ENCODE measurements around the gene ARSJ.
"Not testable (repeated sequence)": the region's sequence is repeated elsewhere in the genome, so short reads cannot be mapped to it uniquely, and the experiment has no call there.

ARSJ gene

DNA sequence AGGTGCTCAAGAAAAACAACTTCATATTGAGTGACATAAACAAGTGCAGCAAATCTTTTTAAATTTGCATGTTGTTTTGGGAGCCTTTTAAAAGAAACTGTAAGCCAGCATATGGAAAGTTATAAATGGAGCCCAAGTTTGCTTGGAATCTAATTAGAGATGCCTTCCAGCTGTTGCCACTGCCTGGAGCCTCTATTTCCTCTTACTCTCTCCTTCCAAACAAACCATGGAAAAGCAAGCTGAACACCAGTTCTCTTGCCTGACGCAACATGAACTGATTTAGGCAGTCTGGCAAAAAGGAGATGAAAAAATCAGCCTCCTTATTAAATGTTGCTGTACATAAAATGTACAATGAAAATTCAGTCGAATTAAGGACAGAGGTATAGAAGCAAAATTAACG is 21.5 kb downstream of the ARSJ start:
- DNase-seq (ENCODE audit: low spot score): no peak

DNA sequence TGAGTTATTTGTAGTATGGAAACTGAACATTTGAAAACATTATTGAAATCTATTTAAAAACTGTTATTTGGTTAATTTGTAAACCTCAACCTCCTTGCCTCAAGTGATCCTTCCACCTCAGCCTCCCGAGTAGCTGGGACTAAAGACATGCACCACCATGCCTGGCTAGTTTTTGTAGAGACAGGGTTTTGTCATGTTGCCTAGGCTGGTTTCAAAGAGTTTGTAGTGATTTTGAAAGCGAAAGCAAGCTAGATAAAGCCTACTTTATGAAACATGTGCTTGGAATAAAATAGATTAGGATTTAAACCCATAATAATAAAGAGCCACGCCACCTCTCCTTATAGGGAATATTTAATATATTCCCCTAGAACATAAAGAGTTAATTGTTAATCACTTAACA is 23.5 kb downstream of the ARSJ start:
- DNase-seq (ENCODE audit: low spot score): no peak

DNA sequence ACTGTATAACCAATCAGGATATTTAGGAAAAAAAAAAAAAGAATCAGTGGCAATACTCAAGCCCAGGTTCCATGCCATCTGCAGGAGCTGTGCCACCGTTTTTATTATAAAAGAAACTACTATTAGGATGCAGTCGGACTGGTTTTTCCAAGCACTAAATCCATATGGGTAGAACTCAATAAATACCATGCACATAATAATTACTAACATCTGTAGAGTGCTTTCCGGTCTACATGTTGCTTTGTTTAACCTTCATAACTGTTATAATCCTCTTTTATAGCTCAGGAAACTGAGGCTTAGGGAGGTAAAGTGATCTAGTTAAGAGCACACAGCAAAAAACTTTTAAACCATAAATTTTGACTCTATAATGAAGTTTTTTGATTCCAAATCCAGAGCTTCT is 24.0 kb downstream of the ARSJ start:
- DNase-seq (ENCODE audit: low spot score): no peak

DNA sequence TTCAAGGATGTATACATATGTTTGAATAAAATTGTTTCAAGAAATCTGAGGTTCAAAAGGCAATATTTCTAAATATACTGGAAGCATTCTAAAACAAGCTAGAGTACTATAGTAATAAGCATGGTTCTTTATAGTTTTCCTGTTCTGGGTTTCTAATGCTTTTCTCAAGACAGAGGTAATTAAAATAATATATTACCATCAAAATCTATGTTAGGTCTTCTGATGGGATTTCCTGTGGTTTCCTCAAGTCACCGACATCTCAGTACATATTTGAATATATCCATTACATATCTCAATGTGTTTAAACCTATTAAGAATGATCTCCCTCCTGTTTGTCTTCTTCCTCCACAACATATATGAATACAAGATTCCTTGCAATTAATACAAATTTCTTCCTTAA is 25.6 kb downstream of the ARSJ start:
- DNase-seq (ENCODE audit: low spot score): no peak

DNA sequence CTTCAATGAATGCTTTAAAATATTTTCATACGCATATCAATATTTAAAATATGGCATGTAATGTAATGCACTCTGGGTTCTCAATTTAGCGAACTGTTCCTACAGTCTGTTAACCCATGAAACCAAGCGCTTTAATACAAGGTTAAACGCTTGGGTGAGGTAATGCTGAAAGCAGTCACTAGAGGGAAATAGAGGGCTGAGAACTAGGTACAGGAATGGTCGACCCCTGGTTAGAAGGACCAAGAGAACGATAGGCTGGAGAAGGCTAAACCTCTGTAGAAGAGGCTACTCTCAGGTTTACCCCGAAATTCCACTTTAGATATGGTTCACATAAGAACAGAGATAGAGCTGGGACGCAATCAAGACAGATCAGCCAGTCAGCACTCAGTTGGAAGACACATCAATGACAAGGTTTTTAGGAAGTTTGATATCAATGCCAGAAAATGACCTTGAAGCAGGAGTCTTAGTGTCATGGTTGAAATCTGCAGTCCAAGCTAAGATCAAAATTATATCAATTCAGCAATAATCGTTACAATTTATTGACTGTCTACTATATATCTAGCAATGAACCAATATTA is 26.9 kb downstream of the ARSJ start:
- DNase-seq (ENCODE audit: low spot score): peak; percentile 8

DNA sequence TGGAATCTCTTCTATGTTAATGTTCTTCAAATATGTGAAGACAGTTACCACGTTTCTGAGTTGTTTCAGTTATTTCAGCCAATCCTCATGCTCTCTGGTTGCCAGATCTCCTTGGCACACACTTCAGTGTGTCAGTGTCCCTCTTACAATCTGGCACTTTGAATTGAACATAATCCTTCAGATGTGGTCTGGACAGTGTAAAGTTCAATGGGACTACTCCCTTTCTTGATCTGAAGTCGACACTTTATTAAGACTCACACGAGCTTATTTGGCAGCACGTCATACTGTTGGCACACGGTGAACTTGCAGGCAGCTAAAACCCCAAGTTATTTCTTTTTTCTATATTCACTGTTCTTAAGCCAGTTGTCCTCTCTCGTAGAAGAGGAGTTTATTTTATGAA is 28.2 kb downstream of the ARSJ start:
- no peak for DNase-seq (ENCODE audit: low spot score)

DNA sequence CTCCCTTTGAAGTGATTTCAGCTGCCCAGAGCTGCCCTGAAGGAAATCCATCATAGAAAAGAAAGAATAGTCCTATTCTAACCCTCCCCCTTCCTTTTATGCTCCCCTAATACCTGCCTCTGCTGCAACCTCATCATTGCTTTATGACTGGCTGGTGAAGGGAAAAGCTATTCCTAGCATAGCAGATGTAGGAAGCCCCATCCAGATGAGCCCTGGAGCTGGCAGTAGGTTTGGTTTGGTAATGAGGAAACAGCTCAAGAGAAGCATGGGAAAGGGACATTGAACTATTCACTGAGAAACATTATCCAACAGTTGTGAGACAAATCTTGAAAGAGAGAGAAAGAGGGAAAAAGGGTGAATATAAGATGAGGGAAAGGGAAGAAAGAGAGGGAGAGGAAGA is 29.2 kb downstream of the ARSJ start:
- no peak for DNase-seq (ENCODE audit: low spot score)

DNA sequence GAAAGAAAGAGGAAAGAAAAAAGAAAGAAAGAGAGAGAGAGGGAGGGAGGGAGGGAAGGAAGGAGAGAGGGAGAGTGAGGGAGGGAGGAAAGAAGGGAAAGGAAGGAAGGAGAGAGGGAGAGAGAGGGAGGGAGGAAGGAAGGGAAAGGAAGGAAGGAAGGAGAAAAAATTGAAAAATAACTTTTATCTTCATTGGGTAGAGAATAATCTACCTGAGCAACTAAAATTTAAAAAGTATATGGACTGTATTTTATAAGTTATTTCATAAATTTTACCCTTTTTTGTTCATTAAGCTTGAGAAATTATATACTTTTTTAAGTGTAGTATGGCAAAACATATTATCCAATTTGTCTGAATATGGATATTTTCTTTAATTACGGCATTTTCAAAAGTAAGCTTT is 32.0 kb downstream of the ARSJ start:
- no peak for DNase-seq (ENCODE audit: low spot score)

DNA sequence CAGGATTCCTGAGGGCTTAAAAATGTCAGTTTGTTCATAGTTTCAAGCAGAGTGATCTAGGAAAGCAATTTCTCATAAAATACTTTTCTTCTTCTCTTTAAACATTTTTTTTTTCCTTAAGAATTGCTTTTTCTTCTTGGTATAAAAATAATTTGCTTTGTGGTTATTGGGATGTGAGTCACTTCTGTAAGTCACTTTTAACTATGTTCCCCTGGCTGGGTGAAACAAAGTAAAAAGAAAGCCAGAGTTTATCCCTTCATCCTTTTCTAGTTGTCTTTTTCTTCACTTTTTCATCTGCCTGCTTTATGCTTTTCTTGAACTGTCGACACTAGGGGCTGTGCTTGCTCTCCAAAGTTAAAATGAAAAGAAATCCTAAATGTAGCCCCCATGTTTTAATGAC is 33.5 kb downstream of the ARSJ start:
- DNase-seq (ENCODE audit: low spot score): no peak

DNA sequence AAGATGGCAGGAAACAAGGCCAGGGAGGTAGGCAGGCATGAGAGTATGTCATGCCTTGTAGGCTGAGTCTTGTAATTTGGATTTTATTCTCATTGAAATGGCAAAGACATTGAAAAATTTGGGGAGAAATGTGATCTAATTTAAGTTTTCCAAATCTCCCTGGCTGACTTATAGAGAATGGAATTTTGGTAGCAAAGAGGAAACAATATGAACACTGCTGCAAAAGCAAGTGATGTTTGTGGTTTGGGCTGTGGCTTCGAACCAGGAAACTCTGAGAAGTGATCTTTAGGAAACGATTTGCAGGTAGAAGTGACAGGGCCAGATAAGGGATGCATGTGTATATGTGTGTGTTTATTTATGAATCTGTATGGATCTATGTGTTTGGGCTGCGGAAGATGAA is 35.6 kb downstream of the ARSJ start:
- no peak for DNase-seq (ENCODE audit: low spot score)

DNA sequence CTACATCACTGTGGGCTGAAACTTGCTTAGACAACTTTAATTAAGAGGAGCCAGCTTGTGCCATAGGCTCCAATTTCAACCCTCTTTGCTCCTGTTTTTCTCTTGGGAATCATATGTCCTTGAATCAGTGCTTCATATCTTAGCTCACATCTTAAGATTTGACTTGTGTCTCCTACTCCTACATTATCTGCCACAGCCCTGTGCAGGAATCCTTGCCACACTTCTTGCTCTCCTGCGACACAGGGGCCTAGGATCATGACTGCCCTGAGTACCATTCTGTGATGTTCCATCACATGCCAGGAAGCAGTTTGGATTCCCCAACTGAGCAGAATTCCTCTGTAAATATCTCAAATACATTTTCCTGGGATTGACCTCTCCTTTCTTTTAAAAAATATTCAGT is 36.4 kb downstream of the ARSJ start:
- DNase-seq (ENCODE audit: low spot score): no peak

DNA sequence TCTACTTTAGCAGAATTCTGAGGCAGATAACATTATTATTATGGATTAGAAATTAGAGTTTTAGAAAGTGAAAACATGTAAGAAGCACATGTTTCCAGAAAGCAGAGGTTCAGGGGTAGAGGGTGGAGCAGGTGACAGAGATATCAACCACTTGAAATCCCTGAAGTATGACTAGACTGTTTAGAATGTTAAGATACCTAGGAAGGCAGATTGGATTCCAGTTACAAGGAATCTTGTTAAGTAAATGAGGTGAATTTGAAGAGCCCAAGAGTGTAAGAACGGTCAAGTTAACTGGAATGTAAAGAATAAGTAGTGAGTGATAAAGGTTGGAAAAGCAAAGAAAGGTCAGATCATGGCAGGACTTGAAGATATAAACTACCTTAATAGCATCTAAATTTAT is 37.6 kb downstream of the ARSJ start:
- DNase-seq (ENCODE audit: low spot score): no peak

DNA sequence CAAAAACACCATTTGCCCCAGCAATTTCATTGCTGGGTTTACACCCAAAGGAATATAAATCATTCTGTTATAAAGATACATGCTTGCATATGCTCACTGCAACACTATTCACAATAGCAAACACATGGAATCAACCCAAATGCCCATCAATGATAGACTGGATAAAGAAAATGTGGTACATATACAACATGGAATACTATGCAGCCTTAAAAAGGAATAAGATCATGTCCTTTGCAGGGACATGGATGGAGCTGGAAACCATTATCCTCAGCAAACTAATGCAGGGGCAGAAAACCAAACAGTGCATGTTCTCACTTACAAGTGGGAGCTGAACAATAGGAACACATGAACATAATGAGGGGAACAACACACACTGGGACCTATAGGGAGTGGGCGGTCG is 39.3 kb downstream of the ARSJ start:
- DNase-seq (ENCODE audit: low spot score): not testable (repeated sequence)

DNA sequence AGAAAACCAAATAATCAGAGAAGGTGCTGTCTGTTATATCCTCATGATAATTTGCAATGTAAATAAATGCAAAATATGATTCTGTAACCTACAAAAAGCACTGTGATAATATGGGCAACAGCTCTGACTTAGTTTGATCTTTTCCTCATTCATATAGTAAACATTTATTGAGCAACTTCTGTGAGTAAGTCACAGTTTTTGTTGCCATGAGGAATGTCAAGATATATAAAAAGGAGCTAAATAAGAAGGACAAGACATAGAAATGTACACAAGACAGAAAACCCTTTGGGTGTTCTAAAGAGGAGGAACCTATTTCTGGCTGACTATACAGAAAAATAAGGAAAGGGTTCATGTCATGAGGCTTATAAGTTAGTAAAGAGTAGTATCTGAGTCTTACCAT is 44.3 kb downstream of the ARSJ start:
- DNase-seq (ENCODE audit: low spot score): no peak

DNA sequence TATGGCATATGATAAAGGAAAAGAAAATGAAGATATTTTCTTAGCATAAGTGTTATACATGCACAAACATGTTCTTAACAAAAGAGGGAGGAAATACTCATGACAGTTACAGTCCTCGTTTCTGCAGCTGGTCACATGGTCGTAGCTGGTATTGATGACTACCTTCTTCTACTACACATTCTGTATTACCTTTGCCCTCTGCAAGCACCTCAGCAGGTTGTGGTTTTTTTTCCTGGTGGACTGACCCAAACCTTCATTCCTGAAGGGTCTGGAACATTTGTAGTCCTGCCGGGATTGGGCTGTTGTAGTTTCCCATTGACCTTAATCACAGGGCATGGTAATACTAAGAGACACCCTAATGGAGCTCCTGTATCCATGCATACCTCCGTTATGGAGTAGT is 54.7 kb downstream of the ARSJ start:
- not testable (repeated sequence) for DNase-seq (ENCODE audit: low spot score)

DNA sequence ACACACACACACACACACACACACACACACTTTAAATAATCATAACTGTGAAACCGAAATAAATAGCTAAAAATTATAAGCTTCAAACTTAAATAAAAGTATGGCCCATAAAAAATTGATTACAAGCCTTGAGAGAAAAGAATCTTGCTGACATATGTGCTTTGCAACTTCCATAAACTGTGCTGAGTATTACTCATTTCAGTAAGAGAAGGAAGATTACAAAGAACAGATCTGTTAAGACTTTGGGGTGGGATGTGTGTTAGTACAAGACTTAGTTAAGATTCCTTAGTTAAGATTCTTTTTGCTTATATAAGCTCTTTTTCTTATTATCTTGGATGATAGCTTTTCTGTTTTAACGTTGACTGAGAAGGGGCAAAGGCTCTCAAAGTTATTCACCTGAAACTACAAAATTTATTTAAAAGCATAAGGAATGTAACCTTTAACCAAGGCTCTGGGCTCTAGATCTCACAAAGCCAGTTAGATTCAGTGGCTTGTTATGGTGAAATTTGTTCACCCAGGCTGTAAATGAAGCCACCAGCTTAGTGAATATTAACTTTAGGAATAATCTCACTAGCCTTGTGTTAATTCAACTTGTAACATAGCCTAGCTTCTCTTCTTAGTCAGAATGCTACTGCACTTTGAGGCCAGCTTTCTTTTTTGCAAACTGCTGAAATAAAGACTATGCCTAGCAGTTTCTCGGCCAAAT is 58.2 kb downstream of the ARSJ start:
- DNase-seq (ENCODE audit: low spot score): no peak

DNA sequence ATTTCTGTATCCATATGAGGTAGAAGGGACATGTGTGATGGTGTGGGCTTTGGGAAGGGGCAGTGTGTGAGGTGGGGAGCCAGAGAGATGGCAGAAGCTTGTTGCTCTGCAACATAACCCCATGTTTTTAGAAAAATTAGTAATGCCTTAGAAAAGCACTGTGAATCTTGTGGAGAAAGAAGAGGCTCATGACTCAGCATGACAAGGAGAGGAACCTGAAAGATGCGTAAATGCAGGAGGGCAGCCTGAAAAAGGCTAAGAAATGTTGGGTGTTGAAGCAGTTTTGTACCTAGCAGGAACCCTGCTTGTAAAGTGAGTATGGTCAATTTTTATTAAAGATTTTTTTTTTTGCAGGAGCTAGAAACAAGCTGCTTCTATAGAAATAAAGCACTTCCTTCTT is 59.8 kb downstream of the ARSJ start:
- DNase-seq (ENCODE audit: low spot score): no peak

DNA sequence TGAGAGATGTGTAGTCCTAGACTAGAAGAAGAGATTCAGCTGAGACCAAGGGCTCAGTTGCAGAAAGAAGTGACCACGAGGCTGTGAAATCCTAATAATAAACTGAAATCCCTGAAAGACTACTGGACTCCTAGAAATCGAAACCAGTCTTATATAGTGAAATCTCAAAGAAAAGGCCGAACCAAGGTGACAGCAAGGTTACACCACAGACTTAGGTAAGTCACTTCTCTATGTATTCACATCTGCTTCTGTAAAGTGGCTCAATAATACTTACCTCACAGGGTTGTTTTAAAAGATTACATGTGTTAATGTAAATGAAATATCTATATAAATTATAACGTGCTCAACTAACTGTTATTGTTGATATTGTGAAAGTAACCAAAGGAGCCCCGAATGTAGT is 60.3 kb downstream of the ARSJ start:
- no peak for DNase-seq (ENCODE audit: low spot score)

DNA sequence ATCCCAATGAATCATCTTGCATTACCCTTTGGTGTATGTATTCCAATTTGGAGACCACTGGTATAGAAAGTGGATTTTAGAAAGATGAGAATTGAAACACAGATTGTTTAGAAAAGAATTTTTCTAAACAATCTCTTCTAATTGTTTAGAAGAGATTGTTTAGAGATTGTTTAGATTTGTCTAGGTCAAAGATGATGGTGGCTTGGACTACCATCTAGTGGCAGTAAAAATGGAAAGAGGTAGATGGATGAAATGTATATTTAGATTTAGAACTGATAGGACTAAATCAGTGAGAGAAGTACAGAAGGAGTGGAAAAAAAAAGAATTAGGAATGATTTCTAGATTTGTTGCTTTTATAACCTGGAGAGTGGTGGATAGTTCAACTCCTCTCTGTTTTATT is 70.6 kb downstream of the ARSJ start:
- no peak for DNase-seq (ENCODE audit: low spot score)

DNA sequence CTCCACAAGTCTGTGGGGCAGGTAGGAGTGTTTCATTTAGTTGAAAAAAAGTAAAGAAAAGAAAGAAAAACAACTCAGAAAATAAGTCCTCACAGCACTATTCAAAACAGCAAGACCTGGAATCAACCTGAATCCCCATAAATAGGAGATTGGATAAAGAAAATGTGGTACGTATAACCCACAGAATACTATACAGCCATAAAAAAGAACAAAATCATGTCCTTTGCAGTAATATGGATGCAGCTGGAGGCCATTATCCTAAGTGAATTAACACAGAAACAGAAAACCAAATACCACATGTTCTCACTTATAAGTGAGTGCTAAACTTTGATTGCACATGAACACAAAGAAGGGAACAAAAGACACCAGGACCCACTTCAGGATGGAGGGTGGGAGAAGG is 71.9 kb downstream of the ARSJ start:
- no peak for DNase-seq (ENCODE audit: low spot score)

DNA sequence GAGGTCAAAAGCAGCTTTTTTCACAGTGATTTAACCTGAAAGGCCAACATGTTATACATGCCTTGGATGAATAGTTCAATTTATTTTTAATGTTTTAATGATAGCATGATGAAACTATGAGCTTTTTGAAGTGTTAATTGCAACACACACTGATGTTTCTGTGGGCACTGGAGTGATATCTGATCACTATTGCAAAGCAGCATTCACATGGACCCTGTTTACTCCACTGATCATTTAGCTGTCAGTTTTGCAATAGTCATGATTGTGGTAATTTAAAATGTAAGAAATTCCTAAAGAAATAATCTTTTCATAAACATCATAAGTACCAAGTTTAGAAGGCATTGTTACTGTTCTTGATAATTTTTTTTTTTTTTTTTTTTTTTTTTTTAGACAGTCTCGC is 74.1 kb downstream of the ARSJ start:
- no peak for DNase-seq (ENCODE audit: low spot score)

DNA sequence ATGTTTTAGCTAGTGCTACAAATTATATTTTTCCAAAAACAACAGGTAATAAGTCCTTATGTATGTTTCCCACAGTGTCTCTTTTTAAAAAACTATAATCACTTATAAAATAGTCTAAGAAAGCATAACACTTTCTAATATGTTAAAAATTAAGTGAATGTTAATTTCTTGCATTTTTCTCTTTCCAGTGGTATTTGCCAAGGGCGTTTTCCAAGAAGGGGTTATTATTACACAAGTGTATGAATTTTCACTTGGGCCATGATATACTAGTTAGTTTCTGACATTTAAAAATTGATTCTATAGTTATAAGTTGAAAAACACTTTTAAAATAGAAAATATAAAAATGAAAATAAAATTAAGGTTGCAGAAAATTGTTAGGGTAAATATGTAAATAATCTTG is 74.6 kb downstream of the ARSJ start:
- DNase-seq (ENCODE audit: low spot score): no peak

DNA sequence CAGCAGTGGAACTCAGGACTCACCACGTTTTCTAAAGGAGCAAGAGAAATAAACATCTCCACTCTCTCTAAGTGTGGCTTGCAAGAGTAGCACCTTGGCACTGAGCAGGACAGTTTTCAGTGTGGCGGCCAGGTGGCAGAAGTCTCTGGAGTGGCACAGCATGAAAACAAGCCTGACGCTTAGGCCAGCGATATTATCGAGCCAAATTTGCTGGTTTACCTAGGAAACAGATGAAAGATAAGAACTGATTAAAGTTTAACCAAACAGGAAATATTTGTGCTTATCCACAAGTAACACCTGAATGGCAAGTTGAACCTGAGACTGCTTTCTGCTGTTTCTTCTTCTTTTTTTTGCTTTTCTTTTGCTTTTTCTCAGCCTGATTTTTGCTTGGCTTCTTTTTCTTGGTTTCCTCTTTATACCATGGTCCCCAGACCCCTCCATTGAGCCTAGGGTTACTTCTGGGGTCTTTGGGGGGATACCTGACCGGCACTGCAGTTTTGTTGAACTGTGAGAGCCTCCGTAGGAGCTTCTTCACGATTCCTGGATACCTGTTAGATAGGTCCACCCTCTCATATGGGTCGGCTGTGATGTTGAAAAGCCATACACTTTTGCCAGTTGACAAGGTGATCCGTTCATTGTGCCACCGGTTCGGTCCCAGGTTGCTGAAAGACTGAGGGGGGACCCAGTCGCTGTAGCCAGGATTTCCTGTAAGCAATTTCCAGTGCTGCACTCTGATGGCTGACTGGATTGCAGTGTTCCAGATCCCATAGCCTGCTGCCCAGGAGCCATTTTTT is 77.3 kb downstream of the ARSJ start:
- peak; percentile 17 for DNase-seq (ENCODE audit: low spot score)
